Measurements from ENCODE around the gene PLCB1. TPM values are rescaled to one million over a fixed set of nuclear protein-coding genes. Genes with fewer than 3 reads are reported as not detected.

PLCB1 gene
- total and polyA plus RNA-seq, 2 experiments from 2014 or later = 14.9 to 20.7 TPM

- H3K9me3 Mint-ChIP-seq = no peaks in the 10 kb centered on the region
- H3K27me3 Mint-ChIP-seq (ENCODE audit: insufficient read depth, low read depth, poor library complexity) = peaks cover 3% of the 10 kb centered on the region
- DNase-seq (ENCODE audit: low spot score) (no peak), ATAC-seq (no peak)
- Histone ChIP-seq H3K27me3 (ENCODE audit: insufficient read depth) (no peaks in the 10 kb centered on the region), H3K4me1 (ENCODE audit: insufficient read depth) (peaks cover 10% of the 10 kb centered on the region), H3K9me2 (ENCODE audit: insufficient read depth) (no peaks in the 10 kb centered on the region), H4K20me1 (replicated peaks; ENCODE audit: insufficient read depth) (no peaks in the 10 kb centered on the region), H3K27ac (ENCODE audit: low read depth) (no peak overlapping the region), H3K36me3 (ENCODE audit: insufficient read depth) (no peaks in the 10 kb centered on the region), H3K79me2 (replicated peaks; ENCODE audit: insufficient read depth) (no peaks in the 10 kb centered on the region), H3F3A (replicated peaks; ENCODE audit: low read depth) (no peaks in the 10 kb centered on the region), H2AFZ (no peak overlapping the region), H3K4me2 (no peak overlapping the region), H3K4me3 (no peak overlapping the region)
- no peaks in the 10 kb centered on the region for H3K36me3 Mint-ChIP-seq (ENCODE audit: low read depth)
- TF ChIP-seq ZNF331 (CRISPR knock-in tag; IDR thresholded peaks at IDR 0.05; ENCODE audit: low read depth) (no peak), JUNB (IDR thresholded peaks at IDR 0.05; ENCODE audit: unreplicated experiment) (no peak), EZH2 (IDR thresholded peaks at IDR 0.05; ENCODE audit: low read depth, unreplicated experiment) (no peak), ZNF114 (CRISPR knock-in tag; IDR thresholded peaks at IDR 0.05) (no peak), STAT1 (IDR thresholded peaks at IDR 0.05; ENCODE audit: unreplicated experiment) (no peak), NANOG (IDR thresholded peaks at IDR 0.05; ENCODE audit: borderline replicate concordance) (no peak), POLR2AphosphoS5 (IDR thresholded peaks at IDR 0.05; ENCODE audit: low read depth) (no peak), EZH2phosphoT487 (IDR thresholded peaks at IDR 0.05; ENCODE audit: unreplicated experiment) (no peak), CTCF (conservative IDR thresholded peaks at IDR 0.05; ENCODE audit: low read depth in 2 of 2) (no peak), CREB1 (CRISPR knock-in tag; IDR thresholded peaks at IDR 0.05; ENCODE audit: low read depth) (no peak)
- TF ChIP-seq, protein P1, sequence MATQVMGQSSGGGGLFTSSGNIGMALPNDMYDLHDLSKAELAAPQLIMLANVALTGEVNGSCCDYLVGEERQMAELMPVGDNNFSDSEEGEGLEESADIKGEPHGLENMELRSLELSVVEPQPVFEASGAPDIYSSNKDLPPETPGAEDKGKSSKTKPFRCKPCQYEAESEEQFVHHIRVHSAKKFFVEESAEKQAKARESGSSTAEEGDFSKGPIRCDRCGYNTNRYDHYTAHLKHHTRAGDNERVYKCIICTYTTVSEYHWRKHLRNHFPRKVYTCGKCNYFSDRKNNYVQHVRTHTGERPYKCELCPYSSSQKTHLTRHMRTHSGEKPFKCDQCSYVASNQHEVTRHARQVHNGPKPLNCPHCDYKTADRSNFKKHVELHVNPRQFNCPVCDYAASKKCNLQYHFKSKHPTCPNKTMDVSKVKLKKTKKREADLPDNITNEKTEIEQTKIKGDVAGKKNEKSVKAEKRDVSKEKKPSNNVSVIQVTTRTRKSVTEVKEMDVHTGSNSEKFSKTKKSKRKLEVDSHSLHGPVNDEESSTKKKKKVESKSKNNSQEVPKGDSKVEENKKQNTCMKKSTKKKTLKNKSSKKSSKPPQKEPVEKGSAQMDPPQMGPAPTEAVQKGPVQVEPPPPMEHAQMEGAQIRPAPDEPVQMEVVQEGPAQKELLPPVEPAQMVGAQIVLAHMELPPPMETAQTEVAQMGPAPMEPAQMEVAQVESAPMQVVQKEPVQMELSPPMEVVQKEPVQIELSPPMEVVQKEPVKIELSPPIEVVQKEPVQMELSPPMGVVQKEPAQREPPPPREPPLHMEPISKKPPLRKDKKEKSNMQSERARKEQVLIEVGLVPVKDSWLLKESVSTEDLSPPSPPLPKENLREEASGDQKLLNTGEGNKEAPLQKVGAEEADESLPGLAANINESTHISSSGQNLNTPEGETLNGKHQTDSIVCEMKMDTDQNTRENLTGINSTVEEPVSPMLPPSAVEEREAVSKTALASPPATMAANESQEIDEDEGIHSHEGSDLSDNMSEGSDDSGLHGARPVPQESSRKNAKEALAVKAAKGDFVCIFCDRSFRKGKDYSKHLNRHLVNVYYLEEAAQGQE (IDR thresholded peaks at IDR 0.05; ENCODE audit: unreplicated experiment) = no peak
- TF ChIP-seq, protein P2, sequence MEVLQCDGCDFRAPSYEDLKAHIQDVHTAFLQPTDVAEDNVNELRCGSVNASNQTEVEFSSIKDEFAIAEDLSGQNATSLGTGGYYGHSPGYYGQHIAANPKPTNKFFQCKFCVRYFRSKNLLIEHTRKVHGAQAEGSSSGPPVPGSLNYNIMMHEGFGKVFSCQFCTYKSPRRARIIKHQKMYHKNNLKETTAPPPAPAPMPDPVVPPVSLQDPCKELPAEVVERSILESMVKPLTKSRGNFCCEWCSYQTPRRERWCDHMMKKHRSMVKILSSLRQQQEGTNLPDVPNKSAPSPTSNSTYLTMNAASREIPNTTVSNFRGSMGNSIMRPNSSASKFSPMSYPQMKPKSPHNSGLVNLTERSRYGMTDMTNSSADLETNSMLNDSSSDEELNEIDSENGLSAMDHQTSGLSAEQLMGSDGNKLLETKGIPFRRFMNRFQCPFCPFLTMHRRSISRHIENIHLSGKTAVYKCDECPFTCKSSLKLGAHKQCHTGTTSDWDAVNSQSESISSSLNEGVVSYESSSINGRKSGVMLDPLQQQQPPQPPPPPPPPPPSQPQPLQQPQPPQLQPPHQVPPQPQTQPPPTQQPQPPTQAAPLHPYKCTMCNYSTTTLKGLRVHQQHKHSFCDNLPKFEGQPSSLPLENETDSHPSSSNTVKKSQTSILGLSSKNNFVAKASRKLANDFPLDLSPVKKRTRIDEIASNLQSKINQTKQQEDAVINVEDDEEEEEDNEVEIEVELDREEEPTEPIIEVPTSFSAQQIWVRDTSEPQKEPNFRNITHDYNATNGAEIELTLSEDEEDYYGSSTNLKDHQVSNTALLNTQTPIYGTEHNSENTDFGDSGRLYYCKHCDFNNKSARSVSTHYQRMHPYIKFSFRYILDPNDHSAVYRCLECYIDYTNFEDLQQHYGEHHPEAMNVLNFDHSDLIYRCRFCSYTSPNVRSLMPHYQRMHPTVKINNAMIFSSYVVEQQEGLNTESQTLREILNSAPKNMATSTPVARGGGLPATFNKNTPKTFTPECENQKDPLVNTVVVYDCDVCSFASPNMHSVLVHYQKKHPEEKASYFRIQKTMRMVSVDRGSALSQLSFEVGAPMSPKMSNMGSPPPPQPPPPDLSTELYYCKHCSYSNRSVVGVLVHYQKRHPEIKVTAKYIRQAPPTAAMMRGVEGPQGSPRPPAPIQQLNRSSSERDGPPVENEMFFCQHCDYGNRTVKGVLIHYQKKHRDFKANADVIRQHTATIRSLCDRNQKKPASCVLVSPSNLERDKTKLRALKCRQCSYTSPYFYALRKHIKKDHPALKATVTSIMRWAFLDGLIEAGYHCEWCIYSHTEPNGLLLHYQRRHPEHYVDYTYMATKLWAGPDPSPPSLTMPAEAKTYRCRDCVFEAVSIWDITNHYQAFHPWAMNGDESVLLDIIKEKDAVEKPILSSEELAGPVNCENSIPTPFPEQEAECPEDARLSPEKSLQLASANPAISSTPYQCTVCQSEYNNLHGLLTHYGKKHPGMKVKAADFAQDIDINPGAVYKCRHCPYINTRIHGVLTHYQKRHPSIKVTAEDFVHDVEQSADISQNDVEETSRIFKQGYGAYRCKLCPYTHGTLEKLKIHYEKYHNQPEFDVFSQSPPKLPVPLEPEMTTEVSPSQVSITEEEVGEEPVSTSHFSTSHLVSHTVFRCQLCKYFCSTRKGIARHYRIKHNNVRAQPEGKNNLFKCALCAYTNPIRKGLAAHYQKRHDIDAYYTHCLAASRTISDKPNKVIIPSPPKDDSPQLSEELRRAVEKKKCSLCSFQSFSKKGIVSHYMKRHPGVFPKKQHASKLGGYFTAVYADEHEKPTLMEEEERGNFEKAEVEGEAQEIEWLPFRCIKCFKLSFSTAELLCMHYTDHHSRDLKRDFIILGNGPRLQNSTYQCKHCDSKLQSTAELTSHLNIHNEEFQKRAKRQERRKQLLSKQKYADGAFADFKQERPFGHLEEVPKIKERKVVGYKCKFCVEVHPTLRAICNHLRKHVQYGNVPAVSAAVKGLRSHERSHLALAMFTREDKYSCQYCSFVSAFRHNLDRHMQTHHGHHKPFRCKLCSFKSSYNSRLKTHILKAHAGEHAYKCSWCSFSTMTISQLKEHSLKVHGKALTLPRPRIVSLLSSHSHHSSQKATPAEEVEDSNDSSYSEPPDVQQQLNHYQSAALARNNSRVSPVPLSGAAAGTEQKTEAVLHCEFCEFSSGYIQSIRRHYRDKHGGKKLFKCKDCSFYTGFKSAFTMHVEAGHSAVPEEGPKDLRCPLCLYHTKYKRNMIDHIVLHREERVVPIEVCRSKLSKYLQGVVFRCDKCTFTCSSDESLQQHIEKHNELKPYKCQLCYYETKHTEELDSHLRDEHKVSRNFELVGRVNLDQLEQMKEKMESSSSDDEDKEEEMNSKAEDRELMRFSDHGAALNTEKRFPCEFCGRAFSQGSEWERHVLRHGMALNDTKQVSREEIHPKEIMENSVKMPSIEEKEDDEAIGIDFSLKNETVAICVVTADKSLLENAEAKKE (CRISPR knock-in tag; IDR thresholded peaks at IDR 0.05) = no peak
- TF ChIP-seq, protein P3, sequence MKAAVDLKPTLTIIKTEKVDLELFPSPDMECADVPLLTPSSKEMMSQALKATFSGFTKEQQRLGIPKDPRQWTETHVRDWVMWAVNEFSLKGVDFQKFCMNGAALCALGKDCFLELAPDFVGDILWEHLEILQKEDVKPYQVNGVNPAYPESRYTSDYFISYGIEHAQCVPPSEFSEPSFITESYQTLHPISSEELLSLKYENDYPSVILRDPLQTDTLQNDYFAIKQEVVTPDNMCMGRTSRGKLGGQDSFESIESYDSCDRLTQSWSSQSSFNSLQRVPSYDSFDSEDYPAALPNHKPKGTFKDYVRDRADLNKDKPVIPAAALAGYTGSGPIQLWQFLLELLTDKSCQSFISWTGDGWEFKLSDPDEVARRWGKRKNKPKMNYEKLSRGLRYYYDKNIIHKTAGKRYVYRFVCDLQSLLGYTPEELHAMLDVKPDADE (IDR thresholded peaks at IDR 0.05) = no peak
- H3K27ac Mint-ChIP-seq = no peak overlapping the region
- H3K4me3 Mint-ChIP-seq = no peak overlapping the region
- H3K4me1 Mint-ChIP-seq = peaks cover 11% of the 10 kb centered on the region
Observed at GRCh38 chr20:8476021-8476420, 344.0 kb downstream of the PLCB1 start.
